SW480 (cell line): ENCODE data around the gene MYH7B.

Experiments used
- DNase-seq: peaks from one replicate; pipeline ENCODE4 v3.0.0-alpha.2; 2016; ENCODE audit warnings: low spot score

The MYH7B gene

DNA sequence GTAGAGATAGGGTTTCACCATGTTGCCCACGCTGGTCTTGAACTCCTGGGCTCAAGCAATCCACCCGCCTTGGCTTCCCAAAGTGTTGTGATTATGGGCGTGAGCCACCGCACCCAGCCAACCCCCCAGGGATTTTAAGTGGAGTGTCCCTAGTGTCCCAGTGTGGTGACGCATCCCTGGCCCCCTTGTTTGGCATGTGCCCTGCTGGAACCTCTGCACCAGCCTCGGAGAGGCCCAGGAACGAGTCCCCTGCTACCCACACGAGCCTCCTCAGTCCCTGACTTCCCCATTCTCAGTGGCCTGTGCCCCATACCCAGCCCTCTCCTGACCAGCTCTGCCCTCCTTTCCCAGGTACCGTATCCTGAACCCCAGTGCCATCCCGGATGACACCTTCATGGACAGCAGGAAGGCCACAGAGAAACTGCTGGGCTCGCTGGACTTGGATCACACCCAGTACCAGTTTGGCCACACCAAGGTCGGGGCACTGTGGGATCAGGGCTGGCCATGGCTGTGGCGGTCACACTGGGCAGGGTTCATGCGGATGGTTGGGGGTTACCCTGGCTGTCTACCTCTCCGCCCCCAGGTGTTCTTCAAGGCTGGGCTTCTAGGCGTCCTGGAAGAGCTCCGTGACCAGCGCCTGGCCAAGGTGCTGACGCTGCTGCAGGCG lies 37.2 kb downstream of the MYH7B start:
- DNase-seq: no peak

DNA sequence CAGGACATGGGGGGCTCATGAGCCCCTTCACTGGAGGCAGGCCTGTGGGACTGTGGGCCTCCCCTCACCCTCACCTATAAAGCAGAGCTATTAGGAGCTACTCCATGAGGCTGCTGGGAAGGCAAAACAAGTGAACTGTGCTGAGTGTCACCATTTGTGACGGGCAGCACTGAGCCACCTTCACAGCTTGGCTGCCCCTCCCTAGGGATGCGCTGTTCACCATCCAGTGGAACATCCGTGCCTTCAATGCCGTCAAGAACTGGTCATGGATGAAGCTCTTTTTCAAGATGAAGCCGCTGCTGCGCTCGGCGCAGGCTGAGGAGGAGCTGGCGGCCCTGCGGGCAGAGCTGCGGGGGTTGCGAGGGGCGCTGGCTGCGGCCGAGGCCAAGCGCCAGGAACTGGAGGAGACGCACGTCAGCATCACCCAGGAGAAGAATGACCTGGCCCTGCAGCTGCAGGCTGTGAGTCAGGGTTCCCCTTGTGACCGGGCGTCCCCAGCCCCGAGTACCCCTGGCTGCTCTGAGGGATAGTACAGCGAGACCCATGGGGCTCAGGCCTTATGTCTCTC lies 38.4 kb downstream of the MYH7B start:
- no peak for DNase-seq

DNA sequence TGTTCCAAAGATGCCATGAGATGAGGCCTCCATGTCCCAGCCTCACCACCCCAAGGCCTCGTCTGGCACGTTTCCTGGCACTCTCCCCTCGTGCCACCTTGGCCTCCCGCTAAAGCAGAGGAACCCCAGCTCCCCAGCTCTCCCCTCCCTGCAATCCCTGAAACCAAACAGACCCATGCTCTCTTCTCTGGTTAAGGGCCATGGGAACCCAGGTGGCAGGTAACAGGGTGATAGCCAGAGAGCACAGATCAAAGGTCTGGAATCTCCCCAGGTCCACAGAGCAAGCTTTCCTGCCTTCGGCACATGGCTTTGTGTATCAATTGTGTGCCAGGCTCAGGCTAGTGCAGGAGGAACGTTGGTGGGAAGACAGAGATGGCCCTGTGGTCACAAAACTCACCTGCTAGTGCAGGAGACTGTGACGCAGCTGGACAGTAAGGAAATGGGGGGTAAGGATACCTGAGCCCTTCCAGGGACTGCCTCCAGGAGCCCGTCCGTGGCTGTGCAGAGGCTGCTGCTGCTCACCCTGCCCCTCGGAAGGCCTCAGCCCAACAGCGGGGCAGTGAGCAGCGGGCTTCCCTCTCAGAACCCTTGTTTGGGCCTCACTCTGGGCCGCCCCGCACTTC lies 39.0 kb downstream of the MYH7B start:
- DNase-seq: no peak

DNA sequence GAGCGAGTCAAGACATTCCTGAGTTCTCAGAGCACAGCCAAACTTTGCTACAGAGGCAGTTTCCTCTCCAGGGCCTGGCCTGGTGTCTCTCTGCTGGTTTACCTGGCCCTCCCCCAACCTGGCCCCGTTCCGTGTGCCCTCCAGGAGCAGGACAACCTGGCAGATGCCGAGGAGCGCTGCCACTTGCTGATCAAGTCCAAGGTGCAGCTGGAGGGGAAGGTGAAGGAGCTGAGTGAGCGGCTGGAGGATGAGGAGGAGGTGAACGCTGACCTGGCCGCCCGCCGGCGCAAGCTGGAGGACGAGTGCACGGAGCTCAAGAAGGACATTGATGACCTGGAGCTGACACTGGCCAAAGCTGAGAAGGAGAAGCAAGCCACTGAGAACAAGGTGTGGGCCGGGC lies 39.5 kb downstream of the MYH7B start:
- DNase-seq: no peak

DNA sequence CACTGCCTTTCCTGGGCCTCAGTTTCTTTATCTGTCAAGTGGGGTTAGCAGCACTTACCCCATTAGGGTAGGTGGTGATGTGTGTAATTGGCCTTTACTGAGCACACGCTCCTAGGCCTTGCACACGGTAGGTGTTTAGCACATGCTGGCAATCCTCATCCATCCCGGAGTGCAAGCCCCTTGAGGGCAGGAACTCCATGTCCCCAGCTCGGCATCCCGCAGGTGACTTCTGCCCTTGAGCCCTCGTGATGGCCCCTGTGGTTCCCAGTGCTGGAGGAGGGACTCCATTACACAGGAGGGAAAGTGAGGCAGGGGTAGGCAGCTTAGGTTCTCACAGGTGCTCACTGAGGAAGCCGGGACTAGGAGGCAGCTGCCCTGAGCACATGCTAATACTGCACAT lies 40.0 kb downstream of the MYH7B start:
- no peak for DNase-seq

DNA sequence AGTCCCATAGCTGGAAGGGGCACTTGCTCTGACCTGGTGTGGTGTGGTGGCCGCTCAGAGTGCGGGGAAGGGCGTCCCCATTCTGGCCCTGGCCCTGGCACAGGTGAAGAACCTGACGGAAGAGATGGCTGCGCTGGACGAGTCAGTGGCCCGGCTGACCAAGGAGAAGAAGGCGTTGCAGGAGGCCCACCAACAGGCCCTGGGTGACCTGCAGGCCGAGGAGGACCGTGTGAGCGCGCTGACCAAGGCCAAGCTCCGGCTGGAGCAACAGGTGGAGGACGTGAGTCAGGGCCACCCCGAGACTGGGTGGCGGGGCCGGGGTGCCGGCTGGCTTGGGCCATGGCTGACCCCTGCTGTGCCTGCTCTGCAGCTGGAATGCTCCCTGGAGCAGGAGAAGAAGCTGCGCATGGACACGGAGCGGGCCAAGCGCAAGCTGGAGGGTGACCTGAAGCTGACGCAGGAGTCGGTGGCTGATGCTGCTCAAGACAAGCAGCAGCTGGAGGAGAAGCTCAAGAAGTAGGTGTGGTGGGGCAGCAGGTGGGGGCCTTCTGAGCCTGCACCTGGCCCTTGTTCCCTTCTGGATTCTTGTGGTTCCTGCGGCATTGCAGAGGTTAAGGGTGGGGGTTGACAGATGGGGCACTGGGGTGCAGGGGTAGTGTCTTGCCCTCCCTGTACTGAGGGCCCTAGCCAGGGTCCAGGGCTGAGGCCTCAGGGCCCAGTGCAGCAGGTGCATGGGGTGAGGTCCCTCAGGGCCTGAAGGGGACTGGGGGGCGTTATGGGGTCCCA lies 40.8 kb downstream of the MYH7B start:
- no peak for DNase-seq

DNA sequence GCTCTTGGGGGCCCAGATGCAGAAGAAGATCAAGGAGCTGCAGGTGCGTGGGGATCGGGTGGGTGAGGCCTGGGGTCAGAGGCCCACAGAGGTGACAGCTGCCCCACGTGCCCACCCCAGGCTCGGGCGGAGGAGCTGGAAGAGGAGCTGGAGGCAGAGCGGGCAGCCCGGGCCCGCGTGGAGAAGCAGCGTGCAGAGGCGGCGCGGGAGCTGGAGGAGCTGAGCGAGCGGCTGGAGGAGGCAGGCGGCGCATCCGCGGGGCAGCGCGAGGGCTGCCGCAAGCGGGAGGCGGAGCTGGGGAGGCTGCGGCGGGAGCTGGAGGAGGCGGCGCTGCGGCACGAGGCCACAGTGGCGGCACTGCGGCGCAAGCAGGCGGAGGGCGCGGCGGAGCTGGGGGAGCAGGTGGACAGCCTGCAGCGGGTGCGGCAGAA lies 41.5 kb downstream of the MYH7B start:
- DNase-seq: no peak

DNA sequence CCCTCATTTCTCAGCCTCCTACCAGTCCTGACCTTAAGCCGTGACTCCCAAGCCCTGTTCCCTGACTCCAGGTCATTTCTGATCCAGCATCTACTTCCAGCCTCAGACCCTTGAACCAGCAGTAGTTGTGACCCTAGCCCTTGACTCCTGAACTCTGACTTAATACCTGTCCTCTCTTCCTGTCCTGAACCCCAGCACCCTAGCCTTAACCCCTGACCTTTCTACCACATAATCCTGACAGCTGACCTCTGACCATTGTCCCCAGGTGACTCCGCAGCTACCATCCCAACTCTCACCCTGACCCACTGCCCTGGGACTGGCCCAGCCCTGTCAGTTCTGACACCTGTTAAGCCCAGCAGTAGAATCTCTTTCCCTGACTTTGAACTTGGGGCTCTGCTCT lies 42.1 kb downstream of the MYH7B start:
- no peak for DNase-seq

DNA sequence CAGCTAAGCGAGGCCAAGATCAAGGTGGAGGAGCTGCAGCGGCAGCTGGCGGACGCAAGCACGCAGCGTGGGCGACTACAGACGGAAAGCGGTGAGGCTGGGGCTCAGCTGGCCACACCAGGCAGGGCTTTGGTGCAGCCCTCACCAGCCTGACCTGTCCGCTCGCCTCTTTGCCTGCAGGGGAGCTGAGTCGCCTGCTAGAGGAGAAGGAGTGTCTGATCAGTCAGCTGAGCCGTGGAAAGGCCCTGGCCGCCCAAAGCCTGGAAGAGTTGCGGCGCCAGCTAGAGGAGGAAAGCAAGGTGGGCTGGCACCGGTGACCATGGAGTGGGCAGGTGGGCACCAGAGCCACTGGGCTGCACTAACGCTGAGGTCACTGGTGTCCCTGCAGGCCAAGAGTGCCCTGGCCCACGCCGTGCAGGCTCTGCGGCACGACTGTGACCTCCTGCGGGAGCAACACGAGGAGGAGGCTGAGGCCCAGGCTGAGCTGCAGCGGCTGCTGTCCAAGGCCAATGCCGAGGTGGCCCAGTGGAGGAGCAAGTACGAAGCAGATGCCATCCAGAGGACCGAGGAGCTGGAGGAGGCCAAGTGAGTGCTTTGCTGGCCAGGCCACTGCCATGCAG lies 42.8 kb downstream of the MYH7B start:
- no peak for DNase-seq

DNA sequence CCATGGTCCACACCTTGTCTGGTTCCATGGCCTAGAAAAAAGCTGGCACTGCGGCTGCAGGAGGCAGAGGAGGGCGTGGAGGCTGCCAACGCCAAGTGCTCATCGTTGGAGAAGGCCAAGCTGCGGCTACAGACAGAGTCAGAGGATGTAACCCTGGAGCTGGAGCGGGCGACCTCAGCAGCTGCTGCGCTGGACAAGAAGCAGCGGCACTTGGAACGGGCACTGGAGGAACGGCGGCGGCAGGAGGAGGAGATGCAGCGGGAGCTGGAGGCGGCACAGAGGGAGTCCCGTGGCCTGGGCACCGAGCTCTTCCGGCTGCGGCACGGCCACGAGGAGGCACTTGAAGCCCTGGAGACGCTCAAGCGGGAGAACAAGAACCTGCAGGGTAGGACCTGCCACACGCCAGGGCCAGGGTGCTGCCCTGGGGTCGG lies 43.4 kb downstream of the MYH7B start:
- DNase-seq: no peak

DNA sequence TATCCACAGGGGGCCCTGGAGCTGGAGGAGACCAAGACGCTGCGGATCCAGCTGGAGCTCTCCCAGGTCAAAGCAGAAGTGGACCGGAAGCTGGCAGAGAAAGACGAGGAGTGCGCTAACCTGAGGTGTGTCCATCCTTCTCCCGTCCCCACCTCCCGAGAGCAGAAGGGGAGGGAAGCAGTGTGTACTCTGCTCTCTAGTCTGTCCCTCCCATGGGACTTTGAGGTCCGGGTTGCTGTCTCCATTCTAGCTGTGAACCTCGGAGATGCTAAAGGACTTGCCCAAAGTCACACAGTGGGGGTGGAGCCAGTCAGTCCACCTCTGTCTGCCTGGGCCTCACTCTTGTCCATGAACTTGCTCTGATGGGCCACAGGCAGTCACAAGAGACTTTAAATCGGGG lies 44.1 kb downstream of the MYH7B start:
- DNase-seq: no peak

DNA sequence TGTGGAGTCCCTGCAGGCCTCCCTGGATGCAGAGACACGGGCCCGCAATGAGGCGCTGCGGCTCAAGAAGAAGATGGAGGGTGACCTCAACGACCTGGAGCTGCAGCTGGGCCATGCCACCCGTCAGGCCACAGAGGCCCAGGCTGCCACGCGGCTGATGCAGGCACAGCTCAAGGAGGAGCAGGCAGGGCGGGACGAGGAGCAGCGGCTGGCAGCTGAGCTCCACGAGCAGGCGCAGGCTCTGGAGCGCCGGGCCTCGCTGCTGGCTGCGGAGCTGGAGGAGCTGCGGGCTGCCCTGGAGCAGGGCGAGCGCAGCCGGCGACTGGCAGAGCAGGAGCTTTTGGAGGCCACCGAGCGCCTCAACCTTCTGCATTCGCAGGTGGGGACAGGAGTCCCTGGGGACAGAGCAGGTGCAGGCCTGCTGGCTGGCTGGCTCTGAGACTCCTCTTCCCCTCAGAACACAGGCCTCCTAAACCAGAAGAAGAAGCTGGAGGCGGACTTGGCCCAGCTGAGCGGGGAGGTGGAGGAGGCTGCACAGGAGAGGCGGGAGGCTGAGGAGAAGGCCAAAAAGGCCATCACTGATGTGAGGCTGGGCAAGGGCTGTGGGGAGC lies 44.7 kb downstream of the MYH7B start:
- no peak for DNase-seq

DNA sequence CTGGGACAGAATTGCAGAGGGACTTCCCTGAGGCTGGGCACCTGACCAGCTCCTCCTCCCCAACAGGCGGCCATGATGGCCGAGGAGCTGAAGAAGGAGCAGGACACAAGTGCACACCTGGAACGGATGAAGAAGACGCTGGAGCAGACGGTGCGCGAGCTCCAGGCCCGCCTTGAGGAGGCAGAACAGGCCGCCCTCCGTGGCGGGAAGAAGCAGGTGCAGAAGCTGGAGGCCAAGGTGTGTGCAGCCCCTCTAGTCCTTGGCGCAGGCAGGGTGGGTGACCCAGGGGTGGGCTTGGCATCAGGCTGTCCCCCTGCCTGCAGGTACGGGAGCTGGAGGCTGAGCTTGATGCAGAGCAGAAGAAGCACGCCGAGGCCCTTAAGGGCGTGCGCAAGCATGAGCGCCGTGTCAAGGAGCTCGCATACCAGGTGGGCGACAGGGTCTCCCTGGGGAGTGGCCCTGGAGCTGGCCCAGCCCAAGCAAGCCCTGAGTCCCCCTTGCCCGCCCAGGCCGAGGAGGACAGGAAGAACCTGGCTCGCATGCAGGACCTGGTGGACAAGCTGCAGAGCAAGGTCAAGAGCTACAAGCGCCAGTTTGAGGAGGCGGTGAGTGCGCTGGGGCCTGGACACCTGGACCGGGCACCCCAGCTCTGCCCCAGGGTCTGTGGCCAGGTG lies 45.4 kb downstream of the MYH7B start:
- DNase-seq: no peak

DNA sequence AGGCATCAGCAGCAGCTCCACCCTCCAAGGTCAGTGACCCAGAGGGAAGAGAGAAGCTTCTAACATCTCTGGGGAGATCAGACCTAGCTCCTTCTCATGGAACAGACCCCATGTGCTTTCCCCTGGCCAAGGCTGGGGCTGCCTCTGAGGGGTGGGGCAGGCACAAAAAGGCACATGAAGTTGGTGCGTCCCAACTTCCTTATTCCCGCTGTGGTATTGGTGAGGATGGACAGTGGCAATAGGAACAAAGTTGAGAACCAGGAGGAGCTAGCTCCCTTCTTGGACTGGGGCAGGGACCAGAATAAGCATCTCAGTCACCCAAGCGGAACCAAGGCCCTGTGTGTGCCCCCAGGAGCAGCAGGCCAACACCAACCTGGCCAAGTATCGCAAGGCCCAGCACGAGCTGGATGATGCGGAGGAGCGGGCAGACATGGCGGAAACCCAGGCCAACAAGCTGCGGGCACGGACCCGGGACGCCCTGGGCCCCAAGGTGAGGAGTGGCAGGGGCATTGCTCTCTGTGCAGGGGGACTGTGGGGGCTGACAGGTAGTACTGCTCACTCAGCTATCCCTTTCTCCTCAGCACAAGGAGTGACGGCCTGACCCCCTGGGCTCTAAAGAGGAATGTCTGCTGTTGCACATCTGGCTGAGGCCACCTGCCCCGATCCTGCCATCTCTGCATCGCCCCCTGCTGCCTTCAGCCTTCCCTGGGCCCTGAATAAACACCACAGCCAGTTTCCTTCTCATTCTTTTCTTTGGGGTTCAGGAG lies 46.1 kb downstream of the MYH7B start:
- DNase-seq: no peak

DNA sequence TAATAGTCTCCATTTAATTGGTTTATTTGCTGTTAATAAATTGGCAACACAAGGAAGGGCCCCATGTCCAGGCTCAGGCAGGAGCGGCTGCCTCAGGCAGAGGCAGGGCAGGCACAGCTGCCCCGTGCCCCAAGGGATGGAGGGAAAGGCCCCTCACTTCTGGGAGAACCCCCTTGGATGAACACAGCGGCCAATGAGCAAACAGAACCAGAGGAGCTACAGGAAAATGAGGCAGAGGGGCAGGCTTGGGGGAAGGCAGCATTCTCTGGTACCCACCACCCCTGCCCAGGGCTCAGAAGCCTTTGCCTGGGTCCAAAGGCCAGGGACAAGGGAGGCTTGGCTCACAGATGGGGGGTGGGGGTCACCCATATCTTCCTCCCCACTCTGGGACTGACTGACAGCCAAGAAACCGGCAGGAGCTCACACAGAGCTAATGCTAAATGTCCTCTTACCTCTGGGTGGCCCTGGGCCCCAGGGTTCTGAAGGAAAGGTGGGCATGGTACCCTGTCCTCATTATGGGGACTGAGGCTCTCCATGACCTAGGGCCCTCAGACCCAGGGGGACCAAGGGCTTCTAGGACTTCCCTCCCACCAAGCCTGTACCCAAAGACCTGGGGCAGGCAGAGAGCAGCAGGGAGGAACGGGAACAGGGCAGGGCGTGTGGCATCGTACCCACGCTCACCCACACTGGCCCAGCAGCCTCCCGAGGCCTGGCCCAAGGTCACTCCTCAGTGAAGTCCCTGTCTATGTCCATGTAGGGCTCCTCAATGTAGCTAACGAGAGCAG lies 47.0 kb downstream of the MYH7B start:
- DNase-seq: no peak

DNA sequence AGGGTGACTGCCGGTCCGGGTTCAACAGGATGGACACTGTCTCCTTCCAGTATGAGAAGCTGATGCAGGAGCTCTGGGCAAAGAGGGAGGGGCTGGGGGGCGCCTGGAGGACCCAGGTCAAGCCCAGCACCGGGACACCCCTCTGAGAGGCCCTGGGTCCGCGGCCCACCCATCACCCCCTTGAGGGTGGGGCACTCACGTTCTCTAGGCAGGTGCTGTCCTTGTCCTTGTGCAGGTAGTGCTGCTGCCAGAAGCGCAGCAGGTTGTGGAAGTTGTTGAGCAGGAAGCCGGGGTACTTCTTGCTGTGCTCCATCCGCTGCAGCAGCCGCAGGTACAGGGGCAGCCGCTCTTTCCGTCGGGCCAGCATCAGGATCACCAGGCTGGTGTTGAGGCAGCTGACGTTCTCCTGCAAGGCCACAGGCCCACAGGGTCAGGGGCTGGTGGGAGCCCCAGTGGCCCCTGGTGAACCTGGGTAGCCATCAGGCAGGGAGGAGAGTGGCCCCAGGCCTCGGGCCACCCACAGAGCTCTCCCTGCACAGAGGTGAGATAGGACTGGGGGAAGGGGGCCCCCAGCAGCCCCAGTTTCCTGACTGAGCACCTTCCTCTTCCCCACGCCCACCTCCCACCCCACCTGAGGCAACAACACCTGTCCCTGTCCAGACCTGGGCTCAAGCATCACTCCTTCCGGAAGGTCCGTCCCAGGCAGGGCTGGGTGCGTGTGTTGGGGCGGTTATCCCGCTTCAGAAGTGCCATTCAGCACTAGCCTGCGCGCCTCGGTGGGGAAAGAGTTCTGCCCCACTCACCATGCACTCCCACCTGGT lies 47.8 kb downstream of the MYH7B start:
- DNase-seq: no peak

DNA sequence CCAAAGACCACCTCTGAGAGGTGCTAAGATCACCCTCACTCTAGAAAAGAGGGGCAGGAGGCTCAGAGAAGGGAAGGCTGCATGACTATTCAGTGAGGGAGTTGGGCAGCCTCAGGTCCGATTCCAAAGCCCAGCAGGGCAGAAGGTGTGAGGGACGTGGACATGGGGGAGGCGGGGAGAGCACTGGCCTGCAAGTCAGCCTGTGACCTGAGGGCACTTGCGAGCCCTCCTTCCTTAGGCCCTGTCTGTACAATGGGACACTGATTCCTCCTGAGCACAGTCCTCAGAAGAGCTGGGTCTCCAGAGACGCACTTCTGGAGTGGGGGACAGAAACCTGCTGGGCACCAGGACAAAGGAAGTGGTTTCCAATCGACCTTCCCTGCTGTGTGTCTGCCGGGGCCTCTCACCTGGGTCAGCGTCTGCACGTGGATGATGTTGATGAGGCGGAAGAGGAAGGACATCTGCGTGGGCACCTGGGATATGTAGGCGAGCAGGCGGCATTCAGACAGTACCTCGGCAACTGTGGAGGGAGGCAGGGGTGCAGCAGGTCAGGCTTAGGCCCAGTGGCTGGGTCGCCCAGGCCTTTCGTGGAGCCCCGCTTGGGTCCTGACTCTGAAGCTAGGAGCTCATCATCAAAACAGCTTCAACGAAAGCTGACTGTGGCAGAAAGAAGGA lies 48.5 kb downstream of the MYH7B start:
- DNase-seq: no peak

DNA sequence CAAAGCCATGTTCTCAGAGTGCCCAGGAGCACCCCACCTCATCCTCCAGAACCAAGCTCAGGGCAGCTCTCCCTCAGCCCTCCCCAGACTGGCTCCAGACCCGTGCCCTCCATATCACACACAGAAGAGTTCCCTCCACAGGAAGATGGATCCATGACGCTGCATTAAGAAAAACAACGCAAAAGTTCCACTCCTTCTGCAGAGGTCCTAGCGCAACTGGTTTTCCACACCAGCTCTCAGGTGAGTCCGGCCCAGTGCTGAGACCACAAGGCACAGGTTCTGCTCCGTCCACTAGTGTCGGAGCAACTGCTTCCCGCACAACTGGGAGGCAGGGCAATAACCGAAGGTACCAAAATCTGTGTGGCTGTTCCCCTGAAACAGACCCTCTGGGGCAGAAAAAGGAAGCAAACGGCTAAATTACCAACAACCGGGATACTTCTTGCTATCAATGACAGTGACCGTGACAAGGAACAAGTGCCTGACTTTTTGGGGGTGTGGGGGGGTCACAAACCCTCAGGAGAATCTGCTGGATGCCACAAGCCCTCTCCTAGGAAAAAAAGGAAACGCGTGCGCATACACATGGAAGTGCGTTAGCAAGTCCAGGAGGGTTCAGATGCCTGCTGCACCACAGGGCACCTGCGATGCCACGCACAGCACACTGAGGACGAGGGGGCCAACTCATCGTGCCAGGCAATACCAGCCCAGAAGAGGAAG lies 49.2 kb downstream of the MYH7B start:
- no peak for DNase-seq
